PC-3 (cell line): Measurements from ENCODE around the gene GFOD2. TPM values are rescaled to one million over a fixed set of nuclear protein-coding genes. Genes with fewer than 3 reads are reported as not detected.

Source experiments
- ATAC-seq: fragments of 200-7000 bp; cut with Tn5 transposase; 2 replicates; pipeline ENCODE4 v1.9.1; 2020; ENCODE audit warnings: mild to moderate bottlenecking, moderate library complexity
- BruUV-seq: library from RNA; stranded (reverse); fragments of 400-500 nt; replicated peaks from 2 replicates; lab custom pipeline; 2021; lab: Mats Ljungman, UMichigan
- CTCF ChIA-PET: fragments of 300-600 bp; sonication (Branson Sonifier 250); formaldehyde crosslinking; loops from one replicate; lab custom pipeline; 2022; ENCODE audit warnings: antibody characterized with exemption; lab: Charles Lee
- POLR2A ChIA-PET: fragments of 300-600 bp; sonication (Branson Sonifier 250); formaldehyde crosslinking; loops from one replicate; lab custom pipeline; 2022; ENCODE audit warnings: antibody characterized with exemption; ENCODE audit not compliant: unreplicated experiment; lab: Charles Lee
- DNase-seq: peaks from one replicate; pipeline ENCODE4 v3.0.0-alpha.2; 2015
- H2AFZ ChIP-seq: fragments of 300-600 bp; sonication (generic); 2 replicates; pipeline ENCODE4 v1.6.0; 2016; ENCODE audit warnings: antibody characterized with exemption, low read length
- H3F3A ChIP-seq: fragments of 300-600 bp; sonication (generic); one replicate; pipeline ENCODE4 v1.6.0; 2017; ENCODE audit warnings: antibody characterized with exemption, low read length, control low read depth, mild to moderate bottlenecking; ENCODE audit not compliant: unreplicated experiment
- H3K27ac ChIP-seq: fragments of 300-600 bp; sonication (generic); 2 replicates; pipeline ENCODE4 v1.5.1; 2016; ENCODE audit warnings: mild to moderate bottlenecking, low read length
- H3K27me3 ChIP-seq: fragments of 300-600 bp; sonication (generic); 2 replicates; pipeline ENCODE4 v1.6.1; 2016; ENCODE audit warnings: low read length, mixed read lengths
- H3K36me3 ChIP-seq: fragments of 300-600 bp; sonication (generic); 2 replicates; pipeline ENCODE4 v1.6.1; 2016; ENCODE audit warnings: low read depth, mixed run types, low read length, mixed read lengths
- H3K4me1 ChIP-seq: fragments of 300-600 bp; sonication (generic); 2 replicates; pipeline ENCODE4 v1.5.1; 2016; ENCODE audit warnings: low read length; ENCODE audit not compliant: insufficient read depth
- H3K4me2 ChIP-seq: fragments of 300-600 bp; sonication (generic); 2 replicates; pipeline ENCODE4 v1.6.0; 2016; ENCODE audit warnings: low read length
- H3K4me3 ChIP-seq: fragments of 300-600 bp; sonication (generic); 2 replicates; pipeline ENCODE4 v1.5.1; 2016; ENCODE audit warnings: mild to moderate bottlenecking, low read length, mixed read lengths
- H3K79me2 ChIP-seq: fragments of 300-600 bp; sonication (generic); 2 replicates; pipeline ENCODE4 v1.6.1; 2017; ENCODE audit warnings: low read length, mixed read lengths
- H3K9ac ChIP-seq: fragments of 300-600 bp; sonication (generic); 2 replicates; pipeline ENCODE4 v1.6.0; 2016; ENCODE audit warnings: mild to moderate bottlenecking, low read length
- H3K9me2 ChIP-seq: fragments of 300-600 bp; sonication (generic); replicated peaks from 2 replicates; pipeline ENCODE4 v1.6.1; 2016; ENCODE audit warnings: mixed run types, low read length, mixed read lengths
- H3K9me3 ChIP-seq: fragments of 300-600 bp; sonication (generic); 2 replicates; pipeline ENCODE4 v1.6.1; 2016; ENCODE audit warnings: low read length, mixed read lengths
- H4K20me1 ChIP-seq: fragments of 300-600 bp; sonication (generic); 2 replicates; pipeline ENCODE4 v1.6.1; 2016; ENCODE audit warnings: low read length, mixed read lengths
- EZH2 ChIP-seq: fragments of 300-600 bp; sonication (generic); IDR thresholded peaks from one replicate; pipeline ENCODE4 v1.6.1; 2017; ENCODE audit warnings: antibody characterized with exemption, mild to moderate bottlenecking, low read length; ENCODE audit not compliant: unreplicated experiment
- EZH2phosphoT487 ChIP-seq: fragments of 300-600 bp; sonication (generic); IDR thresholded peaks from 2 replicates; pipeline ENCODE4 v1.6.1; 2018; ENCODE audit warnings: mild to moderate bottlenecking, antibody characterized with exemption, low read length, borderline replicate concordance
- intact Hi-C: fragments of 100-400 bp; cut with micrococcal nuclease; formaldehyde crosslinking; loops from 2 replicates; pipeline ENCODE4 v1.9.0; 2023
- total RNA-seq: library from RNA; depleted of rRNA; stranded (reverse); fragments of >200 nt; gene quantifications from 2 replicates; pipeline ENCODE4 v1.2.3, GENCODE V29; 2014
- TF ChIP-seq, protein P1 (sequence below): fragments of 300-600 bp; sonication (generic); conservative IDR thresholded peaks from 2 replicates; pipeline ENCODE4 v1.5.1; 2017; ENCODE audit warnings: antibody characterized with exemption, low read depth, mild to moderate bottlenecking, low read length

The GFOD2 gene
- total RNA-seq, 1 experiment from 2014 or later, result 21.8 TPM

DNA sequence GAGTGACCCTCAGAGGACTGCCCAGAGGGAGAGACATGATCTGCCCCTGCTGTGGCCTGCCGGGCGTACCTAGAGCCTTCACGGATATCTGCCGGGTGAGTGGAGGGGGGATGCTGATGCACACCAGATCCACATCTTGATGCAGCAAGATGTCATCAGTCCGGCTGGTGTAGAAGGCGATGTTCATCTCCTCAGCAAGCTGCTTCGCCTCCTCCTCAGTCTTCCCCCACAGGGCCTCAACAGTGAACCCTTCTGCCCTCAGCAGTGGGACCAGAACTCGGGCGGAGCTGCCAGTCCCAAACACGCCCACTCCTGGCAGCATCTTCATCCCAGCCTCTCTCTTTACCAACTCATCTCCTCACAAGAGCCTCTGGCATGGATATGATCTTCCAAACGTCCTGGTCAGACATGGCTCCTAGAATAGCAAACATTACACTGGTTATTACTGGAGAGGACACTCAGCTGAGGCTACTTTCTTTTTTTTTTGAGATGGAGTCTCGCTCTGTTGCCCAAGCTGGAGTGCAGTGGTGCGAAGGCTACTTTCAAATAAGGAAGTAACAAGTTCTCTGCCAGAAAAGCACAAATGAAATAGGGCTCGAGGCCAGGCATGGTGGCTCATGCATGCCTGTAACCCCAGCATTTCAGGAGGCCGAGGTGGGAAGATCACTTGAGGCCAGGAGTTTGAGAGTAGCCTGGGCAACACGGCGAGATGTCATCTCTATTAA is 33.6 kb downstream of the GFOD2 start:
- ATAC-seq, result no peak
- peak overlapping the region; percentile 29 for H3K27ac ChIP-seq
- H3K9me3 ChIP-seq, result no peaks in the 10 kb centered on the region
- ChIA-PET POLR2A (no interaction called here), CTCF (no interaction called here)
- no peaks in the 10 kb centered on the region for H3K27me3 ChIP-seq
- H3K9me2 ChIP-seq, result no peaks in the 10 kb centered on the region
- no peaks in the 10 kb centered on the region for H4K20me1 ChIP-seq
- DNase-seq, result no peak
- intact Hi-C loops, result no loop called here
- H3K4me1 ChIP-seq, result 0 out of 2 replicates have a peak, but pooled peaks cover 3% of the 10 kb centered on the region
- no peak overlapping the region for H2AFZ ChIP-seq
- no peaks in the 10 kb centered on the region for H3K79me2 ChIP-seq
- H3F3A ChIP-seq, result no peaks in the 10 kb centered on the region
- TF ChIP-seq, protein P1, sequence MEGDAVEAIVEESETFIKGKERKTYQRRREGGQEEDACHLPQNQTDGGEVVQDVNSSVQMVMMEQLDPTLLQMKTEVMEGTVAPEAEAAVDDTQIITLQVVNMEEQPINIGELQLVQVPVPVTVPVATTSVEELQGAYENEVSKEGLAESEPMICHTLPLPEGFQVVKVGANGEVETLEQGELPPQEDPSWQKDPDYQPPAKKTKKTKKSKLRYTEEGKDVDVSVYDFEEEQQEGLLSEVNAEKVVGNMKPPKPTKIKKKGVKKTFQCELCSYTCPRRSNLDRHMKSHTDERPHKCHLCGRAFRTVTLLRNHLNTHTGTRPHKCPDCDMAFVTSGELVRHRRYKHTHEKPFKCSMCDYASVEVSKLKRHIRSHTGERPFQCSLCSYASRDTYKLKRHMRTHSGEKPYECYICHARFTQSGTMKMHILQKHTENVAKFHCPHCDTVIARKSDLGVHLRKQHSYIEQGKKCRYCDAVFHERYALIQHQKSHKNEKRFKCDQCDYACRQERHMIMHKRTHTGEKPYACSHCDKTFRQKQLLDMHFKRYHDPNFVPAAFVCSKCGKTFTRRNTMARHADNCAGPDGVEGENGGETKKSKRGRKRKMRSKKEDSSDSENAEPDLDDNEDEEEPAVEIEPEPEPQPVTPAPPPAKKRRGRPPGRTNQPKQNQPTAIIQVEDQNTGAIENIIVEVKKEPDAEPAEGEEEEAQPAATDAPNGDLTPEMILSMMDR, result no peak
- no peak for TF ChIP-seq EZH2phosphoT487
- TF ChIP-seq EZH2, result no peak
- no peaks in the 10 kb centered on the region; the same call in 1 of the 2 replicates for H3K36me3 ChIP-seq
- no TSS peak for BruUV-seq
- H3K4me3 ChIP-seq, result no peak overlapping the region
- H3K4me2 ChIP-seq, result no peak overlapping the region
- H3K9ac ChIP-seq, result no peak overlapping the region

DNA sequence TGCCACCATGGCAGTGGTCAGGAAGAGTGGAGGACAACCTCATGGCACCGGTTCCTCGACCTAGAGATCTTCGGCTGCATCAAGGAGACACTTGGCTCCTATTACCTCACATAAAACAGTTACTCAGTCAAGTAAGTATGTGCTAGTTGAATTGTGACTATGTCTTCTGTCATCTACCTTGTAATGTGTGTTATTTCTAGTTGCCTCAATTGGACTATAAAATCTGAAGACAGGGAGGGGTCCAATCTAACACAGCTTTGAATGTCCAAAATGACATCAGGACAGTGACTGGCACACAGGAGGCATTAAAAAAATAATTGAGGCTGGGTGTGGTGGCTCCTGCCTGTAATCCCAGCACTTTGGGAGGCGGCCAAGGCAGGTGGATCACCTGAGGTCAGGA is 35.3 kb downstream of the GFOD2 start:
- Histone ChIP-seq H3K27me3 (no peaks in the 10 kb centered on the region), H3K27ac (peak overlapping the region; percentile 61), H3K9me3 (no peaks in the 10 kb centered on the region), H3K4me2 (no peak overlapping the region), H3F3A (no peaks in the 10 kb centered on the region), H3K4me3 (no peak overlapping the region), H4K20me1 (no peaks in the 10 kb centered on the region), H3K9me2 (no peaks in the 10 kb centered on the region), H2AFZ (no peak overlapping the region), H3K4me1 (0 out of 2 replicates have a peak, but pooled peaks cover 3% of the 10 kb centered on the region), H3K79me2 (no peaks in the 10 kb centered on the region), H3K9ac (no peak overlapping the region), H3K36me3 (no peaks in the 10 kb centered on the region; the same call in 1 of the 2 replicates)
- DNase-seq (peak; percentile 29), ATAC-seq (no peak)
- POLR2A ChIA-PET, result no interaction called here
- CTCF ChIA-PET, result no interaction called here
- no peak for TF ChIP-seq EZH2
- TF ChIP-seq, protein P1, result no peak
- TF ChIP-seq EZH2phosphoT487, result no peak
- no TSS peak for BruUV-seq
- intact Hi-C loops, result no loop called here
